ENCODE measurements around the gene SYNDIG1. TPM values are rescaled to one million over a fixed set of nuclear protein-coding genes. Genes with fewer than 3 reads are reported as not detected.

Gene SYNDIG1
- total and polyA plus RNA-seq, 2 donors (not counting 1 experiment from before 2014, with no cell fraction given): not detected

- intact Hi-C loops (cut with micrococcal nuclease): no loop called here
- no peak overlapping the region for H2AFZ ChIP-seq (ENCODE audit: insufficient read depth, low read depth, low read length, poor library complexity, severe bottlenecking)
- no peak overlapping the region for H3K4me3 Mint-ChIP-seq
- no peak overlapping the region for H3K9ac ChIP-seq (ENCODE audit: low read length)
- POLR2A ChIA-PET: no interaction called here
- no peaks in the 10 kb centered on the region for H3K27me3 ChIP-seq (replicated peaks in 1 of 4; ENCODE audit: control extremely low read depth in 1 of 4, control insufficient read depth in 3 of 4, insufficient read depth in 4 of 4, low read length in 3 of 4)
- no peaks in the 10 kb centered on the region for H3K36me3 ChIP-seq (replicated peaks in 1 of 2; ENCODE audit: control extremely low read depth in 1 of 2, control insufficient read depth in 1 of 2, extremely low read depth in 1 of 2, insufficient read depth in 2 of 2, low read length in 1 of 2)
- TF ChIP-seq EZH2 (IDR thresholded peaks at IDR 0.05; ENCODE audit: borderline replicate concordance, insufficient read depth, low read depth, low read length, poor library complexity, severe bottlenecking): no peak
- TF ChIP-seq, protein P1, sequence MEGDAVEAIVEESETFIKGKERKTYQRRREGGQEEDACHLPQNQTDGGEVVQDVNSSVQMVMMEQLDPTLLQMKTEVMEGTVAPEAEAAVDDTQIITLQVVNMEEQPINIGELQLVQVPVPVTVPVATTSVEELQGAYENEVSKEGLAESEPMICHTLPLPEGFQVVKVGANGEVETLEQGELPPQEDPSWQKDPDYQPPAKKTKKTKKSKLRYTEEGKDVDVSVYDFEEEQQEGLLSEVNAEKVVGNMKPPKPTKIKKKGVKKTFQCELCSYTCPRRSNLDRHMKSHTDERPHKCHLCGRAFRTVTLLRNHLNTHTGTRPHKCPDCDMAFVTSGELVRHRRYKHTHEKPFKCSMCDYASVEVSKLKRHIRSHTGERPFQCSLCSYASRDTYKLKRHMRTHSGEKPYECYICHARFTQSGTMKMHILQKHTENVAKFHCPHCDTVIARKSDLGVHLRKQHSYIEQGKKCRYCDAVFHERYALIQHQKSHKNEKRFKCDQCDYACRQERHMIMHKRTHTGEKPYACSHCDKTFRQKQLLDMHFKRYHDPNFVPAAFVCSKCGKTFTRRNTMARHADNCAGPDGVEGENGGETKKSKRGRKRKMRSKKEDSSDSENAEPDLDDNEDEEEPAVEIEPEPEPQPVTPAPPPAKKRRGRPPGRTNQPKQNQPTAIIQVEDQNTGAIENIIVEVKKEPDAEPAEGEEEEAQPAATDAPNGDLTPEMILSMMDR (IDR thresholded peaks at IDR 0.05): no peak
- 88% methylated on average over 9 of the region's 11 CpGs for WGBS (ENCODE audit: insufficient coverage)
- no peak overlapping the region for H3K4me2 ChIP-seq (replicated peaks; ENCODE audit: low read depth, low read length, poor library complexity, severe bottlenecking)
- no peak overlapping the region for H3K27ac ChIP-seq (ENCODE audit: low read length in 2 of 2)
- H3K27me3 Mint-ChIP-seq: no peaks in the 10 kb centered on the region
- H3K4me3 ChIP-seq (ENCODE audit: control extremely low read depth in 1 of 5, extremely low read depth in 1 of 5, insufficient read depth in 1 of 5, low read depth in 2 of 5, low read length in 4 of 5): no peak overlapping the region
- no peak overlapping the region for H3K27ac Mint-ChIP-seq
- ATAC-seq (ENCODE audit: low read depth) (no peak), DNase-seq (no peak)
- peaks cover 0 to 3% (median 0%) of the 10 kb centered on the region in 3 donors for H3K9me3 ChIP-seq (ENCODE audit: control extremely low read depth in 1 of 3, control insufficient read depth in 2 of 3, insufficient read depth in 1 of 3, low read length in 2 of 3)
- H3K4me1 ChIP-seq (ENCODE audit: control insufficient read depth in 2 of 2, insufficient read depth in 2 of 2, low read length in 2 of 2): no peaks in the 10 kb centered on the region
- H4K20me1 ChIP-seq (ENCODE audit: control insufficient read depth, insufficient read depth, low read length, poor library complexity, severe bottlenecking): no peaks in the 10 kb centered on the region
- no peaks in the 10 kb centered on the region for H3K4me1 Mint-ChIP-seq
- no peaks in the 10 kb centered on the region for H3K9me3 Mint-ChIP-seq (ENCODE audit: insufficient read depth)
- no peaks in the 10 kb centered on the region for H3K79me2 ChIP-seq (ENCODE audit: control insufficient read depth, insufficient read depth, low read length)
- CTCF ChIA-PET: no interaction called here
These were observed 18.8 kb downstream of the SYNDIG1 start for GRCh38 chr20:24488064-24488799.

DNA sequence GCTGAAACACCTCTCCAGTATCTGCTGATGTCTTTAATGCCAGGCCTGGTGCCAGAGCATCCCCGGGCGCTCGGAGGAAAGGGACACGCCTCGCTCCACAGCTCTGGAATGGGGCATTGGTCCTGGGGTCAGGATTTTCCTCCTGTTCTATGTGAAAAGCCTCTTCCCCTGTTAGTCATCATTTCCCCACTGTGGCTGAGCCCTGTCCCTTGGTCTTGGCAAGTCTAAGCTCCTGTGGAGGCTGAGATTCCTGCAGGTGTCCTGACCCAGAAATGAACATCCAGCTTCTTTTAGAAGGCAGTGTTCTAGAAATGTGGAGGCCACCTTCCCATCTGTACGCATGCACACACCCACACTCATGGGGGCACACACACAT, 19.4 kb downstream of the SYNDIG1 start:
- no peaks in the 10 kb centered on the region for H3K27me3 ChIP-seq (replicated peaks in 1 of 4; ENCODE audit: control extremely low read depth in 1 of 4, control insufficient read depth in 3 of 4, insufficient read depth in 4 of 4, low read length in 3 of 4)
- H3K4me3 Mint-ChIP-seq: no peak overlapping the region
- no peaks in the 10 kb centered on the region for H3K79me2 ChIP-seq (ENCODE audit: control insufficient read depth, insufficient read depth, low read length)
- DNase-seq (no peak), ATAC-seq (ENCODE audit: low read depth) (no peak)
- H3K9ac ChIP-seq (ENCODE audit: low read length): no peak overlapping the region
- H3K4me2 ChIP-seq (replicated peaks; ENCODE audit: low read depth, low read length, poor library complexity, severe bottlenecking): no peak overlapping the region
- TF ChIP-seq, protein P1 (IDR thresholded peaks at IDR 0.05): no peak
- no peak overlapping the region for H3K4me3 ChIP-seq (ENCODE audit: control extremely low read depth in 1 of 5, extremely low read depth in 1 of 5, insufficient read depth in 1 of 5, low read depth in 2 of 5, low read length in 4 of 5)
- H3K36me3 ChIP-seq (replicated peaks in 1 of 2; ENCODE audit: control extremely low read depth in 1 of 2, control insufficient read depth in 1 of 2, extremely low read depth in 1 of 2, insufficient read depth in 2 of 2, low read length in 1 of 2): no peaks in the 10 kb centered on the region
- H4K20me1 ChIP-seq (ENCODE audit: control insufficient read depth, insufficient read depth, low read length, poor library complexity, severe bottlenecking): no peaks in the 10 kb centered on the region
- ChIA-PET CTCF (no interaction called here), POLR2A (no interaction called here)
- intact Hi-C loops (cut with micrococcal nuclease): no loop called here
- H3K27me3 Mint-ChIP-seq: no peaks in the 10 kb centered on the region
- H3K4me1 Mint-ChIP-seq: no peaks in the 10 kb centered on the region
- H3K9me3 ChIP-seq (ENCODE audit: control extremely low read depth in 1 of 3, control insufficient read depth in 2 of 3, insufficient read depth in 1 of 3, low read length in 2 of 3): peaks cover 0 to 2% (median 0%) of the 10 kb centered on the region in 3 donors
- H2AFZ ChIP-seq (ENCODE audit: insufficient read depth, low read depth, low read length, poor library complexity, severe bottlenecking): no peak overlapping the region
- no peak overlapping the region for H3K27ac ChIP-seq (ENCODE audit: low read length in 2 of 2)
- H3K9me3 Mint-ChIP-seq (ENCODE audit: insufficient read depth): no peaks in the 10 kb centered on the region
- WGBS (ENCODE audit: insufficient coverage): 94% methylated on average over 6 of the region's 6 CpGs
- no peaks in the 10 kb centered on the region for H3K4me1 ChIP-seq (ENCODE audit: control insufficient read depth in 2 of 2, insufficient read depth in 2 of 2, low read length in 2 of 2)
- H3K27ac Mint-ChIP-seq: no peak overlapping the region
